K562 (cell line): ENCODE measurements around the gene SIRT3. TPM values are rescaled to one million over a fixed set of nuclear protein-coding genes. Genes with fewer than 3 reads are reported as not detected.

Source experiments
- CREM ChIP-seq: IDR thresholded peaks from 2 replicates; pipeline ENCODE4 v1.6.1; 2014; ENCODE audit warnings: antibody characterized with exemption, low read depth
- EGR1 ChIP-seq: fragments of 450-650 bp; conservative IDR thresholded peaks from 2 replicates; pipeline ENCODE4 v1.6.1; 2017; ENCODE audit warnings: mild to moderate bottlenecking
- FOXO4 ChIP-seq: fragments of 450-650 bp; formaldehyde crosslinking; IDR thresholded peaks from 2 replicates; pipeline ENCODE4 v1.4.0; 2020; ENCODE audit warnings: mild to moderate bottlenecking, moderate library complexity
- KDM2B ChIP-seq: fragments of 250-450 bp; sonication (Bioruptor Pico); IDR thresholded peaks from 2 replicates; pipeline ENCODE4 v1.8.0; 2021; ENCODE audit warnings: mild to moderate bottlenecking, moderate library complexity
- MECOM ChIP-seq: fragments of 250-450 bp; sonication (Bioruptor Pico); IDR thresholded peaks from 2 replicates; pipeline ENCODE4 v1.8.0; 2022; ENCODE audit warnings: inconsistent platforms
- MYC ChIP-seq, 2 experiments: fragments of 250-450 bp in 1 of 2; sonication (Bioruptor Pico) in 1 of 2; IDR thresholded peaks; 2 replicates each; pipeline versions ENCODE4 v1.5.1 to v1.6.1; 2012 to 2021; ENCODE audit warnings: low read depth in 2 of 2, borderline replicate concordance in 1 of 2, improper control_type of control experiment in 1 of 2, low read length in 1 of 2, mild to moderate bottlenecking in 1 of 2, moderate library complexity in 1 of 2
- NR2C1 ChIP-seq, 2 experiments: fragments of 450-650 bp; IDR thresholded peaks; 2 replicates each; pipeline ENCODE4 v1.6.1; 2017; ENCODE audit warnings: mild to moderate bottlenecking in 2 of 2, antibody characterized with exemption in 1 of 2, inconsistent platforms in 1 of 2, missing compliant biosample characterization in 1 of 2, missing genetic modification characterization in 1 of 2
- PTBP1 ChIP-seq: fragments of 200-400 bp; formaldehyde crosslinking; IDR thresholded peaks from 2 replicates; pipeline ENCODE4 v1.6.1; 2017; ENCODE audit warnings: low read depth, low read length
- SRSF7 ChIP-seq: fragments of 200-400 bp; formaldehyde crosslinking; optimal IDR thresholded peaks from 2 replicates; pipeline ENCODE3; 2017; ENCODE audit warnings: mild to moderate bottlenecking, low read depth, low read length
- STAT5A ChIP-seq: IDR thresholded peaks from 2 replicates; pipeline ENCODE4 v1.6.1; 2012; ENCODE audit warnings: low read length, inconsistent platforms, borderline replicate concordance
- TSC22D4 ChIP-seq: fragments of 450-650 bp; IDR thresholded peaks from 2 replicates; pipeline ENCODE4 v1.6.1; 2016; ENCODE audit warnings: missing genetic modification characterization, missing biosample characterization, control low read depth
- ZBTB33 ChIP-seq: sonication (generic); formaldehyde crosslinking; IDR thresholded peaks from 2 replicates; pipeline ENCODE4 v1.8.1; 2023; ENCODE audit warnings: mild to moderate bottlenecking, missing genetic modification reagents
- ZBTB5 ChIP-seq: fragments of 450-650 bp; IDR thresholded peaks from 2 replicates; pipeline ENCODE4 v1.6.1; 2017; ENCODE audit warnings: antibody characterized with exemption
- ZKSCAN1 ChIP-seq: fragments of 150-350 bp; IDR thresholded peaks from 2 replicates; pipeline ENCODE4 v1.6.1; 2016; ENCODE audit warnings: low read depth, low read length
- ZNF384 ChIP-seq: IDR thresholded peaks from 2 replicates; pipeline ENCODE4 v1.6.1; 2012; ENCODE audit warnings: low read depth, low read length, improper control_type of control experiment
- ZNF431 ChIP-seq: sonication (generic); formaldehyde crosslinking; IDR thresholded peaks from 2 replicates; pipeline ENCODE4 v1.8.0; 2022; ENCODE audit warnings: mild to moderate bottlenecking, missing genetic modification reagents
- polyA plus RNA-seq, 8 experiments: library from polyadenylated mRNA; depleted of rRNA in 4 of 8; stranded (reverse) in 5 of 8; unstranded in 3 of 8; fragments of >200 nt; fragmentation: Nextera tagmentation in 2 of 8; fragmentation: Illumina TruSeq in 1 of 8; extraction: Ambion mirVana in 2 of 8; extraction: Trizol in 1 of 8; gene quantifications; 2 replicates each; pipeline versions ENCODE4 v1.2.1 to v1.2.3, GENCODE V29; 2011 to 2014; ENCODE audit warnings: inconsistent platforms in 1 of 8, missing spikeins in 1 of 8
- total RNA-seq, 7 experiments: library from RNA; depleted of rRNA in 6 of 7; stranded (reverse); fragments of >200 nt in 6 of 7; fragmentation: Illumina TruSeq in 2 of 7; extraction: Trizol in 2 of 7; gene quantifications; 2 replicates each; pipeline versions ENCODE4 v1.2.1 to v1.2.3, GENCODE V29; 2011 to 2021; ENCODE audit warnings: low replicate concordance in 1 of 7
- TF ChIP-seq, protein P1 (sequence below): sonication (generic); formaldehyde crosslinking; IDR thresholded peaks from 2 replicates; pipeline ENCODE4 v1.8.0; 2022; ENCODE audit warnings: missing genetic modification reagents, mild to moderate bottlenecking, borderline replicate concordance
- TF ChIP-seq, protein P2 (sequence below): fragments of 450-650 bp; formaldehyde crosslinking; IDR thresholded peaks from 2 replicates; pipeline ENCODE4 v1.4.0; 2020; ENCODE audit warnings: mild to moderate bottlenecking, moderate library complexity

SIRT3 gene
- total and polyA plus RNA-seq, 9 of the 15 experiments (the other 6 are each of a cell fraction or from before 2014, with no cell fraction given), result 1.9 to 27.5 (median 14.5) TPM

GRCh38 chr11:235997-236773 lies at the start of gene SIRT3 (continued):
- no peak; the same call in none of the 2 replicates for TF ChIP-seq MYC (IDR thresholded peaks at IDR 0.05; ENCODE audit: low read depth, low read length)
- no peak; the same call in 1 of the 2 replicates for TF ChIP-seq MYC (CRISPR knock-in tag; IDR thresholded peaks at IDR 0.05; ENCODE audit: borderline replicate concordance, low read depth)
- TF ChIP-seq EGR1, result peak; percentile 92
- TF ChIP-seq PTBP1, result no peak
- TF ChIP-seq ZKSCAN1, result 0 out of 2 replicates have a peak, but pooled peaks have one; percentile 17
- TF ChIP-seq KDM2B (CRISPR knock-in tag), result peak; percentile 52; the same call in 1 of the 2 replicates
- TF ChIP-seq CREM, result peak; percentile 92
- no peak for TF ChIP-seq ZBTB5
- no peak for TF ChIP-seq ZNF431 (CRISPR knock-in tag)
- TF ChIP-seq ZBTB33 (CRISPR knock-in tag), result no peak
- peak; percentile 85 for TF ChIP-seq NR2C1 (IDR thresholded peaks at IDR 0.05)
- peak; percentile 73 for TF ChIP-seq NR2C1 (tag; IDR thresholded peaks at IDR 0.05)
- TF ChIP-seq, protein P1, sequence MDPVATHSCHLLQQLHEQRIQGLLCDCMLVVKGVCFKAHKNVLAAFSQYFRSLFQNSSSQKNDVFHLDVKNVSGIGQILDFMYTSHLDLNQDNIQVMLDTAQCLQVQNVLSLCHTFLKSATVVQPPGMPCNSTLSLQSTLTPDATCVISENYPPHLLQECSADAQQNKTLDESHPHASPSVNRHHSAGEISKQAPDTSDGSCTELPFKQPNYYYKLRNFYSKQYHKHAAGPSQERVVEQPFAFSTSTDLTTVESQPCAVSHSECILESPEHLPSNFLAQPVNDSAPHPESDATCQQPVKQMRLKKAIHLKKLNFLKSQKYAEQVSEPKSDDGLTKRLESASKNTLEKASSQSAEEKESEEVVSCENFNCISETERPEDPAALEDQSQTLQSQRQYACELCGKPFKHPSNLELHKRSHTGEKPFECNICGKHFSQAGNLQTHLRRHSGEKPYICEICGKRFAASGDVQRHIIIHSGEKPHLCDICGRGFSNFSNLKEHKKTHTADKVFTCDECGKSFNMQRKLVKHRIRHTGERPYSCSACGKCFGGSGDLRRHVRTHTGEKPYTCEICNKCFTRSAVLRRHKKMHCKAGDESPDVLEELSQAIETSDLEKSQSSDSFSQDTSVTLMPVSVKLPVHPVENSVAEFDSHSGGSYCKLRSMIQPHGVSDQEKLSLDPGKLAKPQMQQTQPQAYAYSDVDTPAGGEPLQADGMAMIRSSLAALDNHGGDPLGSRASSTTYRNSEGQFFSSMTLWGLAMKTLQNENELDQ, result no peak
- no peak for TF ChIP-seq STAT5A
- TF ChIP-seq TSC22D4 (tag), result no peak
- TF ChIP-seq, protein P2, sequence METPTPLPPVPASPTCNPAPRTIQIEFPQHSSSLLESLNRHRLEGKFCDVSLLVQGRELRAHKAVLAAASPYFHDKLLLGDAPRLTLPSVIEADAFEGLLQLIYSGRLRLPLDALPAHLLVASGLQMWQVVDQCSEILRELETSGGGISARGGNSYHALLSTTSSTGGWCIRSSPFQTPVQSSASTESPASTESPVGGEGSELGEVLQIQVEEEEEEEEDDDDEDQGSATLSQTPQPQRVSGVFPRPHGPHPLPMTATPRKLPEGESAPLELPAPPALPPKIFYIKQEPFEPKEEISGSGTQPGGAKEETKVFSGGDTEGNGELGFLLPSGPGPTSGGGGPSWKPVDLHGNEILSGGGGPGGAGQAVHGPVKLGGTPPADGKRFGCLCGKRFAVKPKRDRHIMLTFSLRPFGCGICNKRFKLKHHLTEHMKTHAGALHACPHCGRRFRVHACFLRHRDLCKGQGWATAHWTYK (CRISPR knock-in tag), result peak; percentile 56; the same call in 1 of the 2 replicates
- TF ChIP-seq ZNF384, result no peak
- no peak for TF ChIP-seq FOXO4 (CRISPR knock-in tag)
- no peak for TF ChIP-seq SRSF7
- no peak for TF ChIP-seq MECOM (CRISPR knock-in tag)
